Epithelial cell of esophagus (primary cell): ENCODE data around the gene MEGF8.

Source experiments
- DNase-seq: peaks from one replicate; pipeline ENCODE4 v3.0.0; 2010; ENCODE audit warnings: low read depth
- H3K4me3 ChIP-seq: 2 replicates; pipeline ENCODE4 v1.5.1; 2011; ENCODE audit warnings: mild to moderate bottlenecking, low read length, control low read depth
- TF ChIP-seq, protein P1 (sequence below): IDR thresholded peaks from 2 replicates; pipeline ENCODE4 v1.5.1; 2011; ENCODE audit warnings: low read depth, mild to moderate bottlenecking, low read length, control low read depth, inconsistent platforms; ENCODE audit not compliant: insufficient read depth; ENCODE audit errors: missing control alignments

MEGF8 gene

DNA sequence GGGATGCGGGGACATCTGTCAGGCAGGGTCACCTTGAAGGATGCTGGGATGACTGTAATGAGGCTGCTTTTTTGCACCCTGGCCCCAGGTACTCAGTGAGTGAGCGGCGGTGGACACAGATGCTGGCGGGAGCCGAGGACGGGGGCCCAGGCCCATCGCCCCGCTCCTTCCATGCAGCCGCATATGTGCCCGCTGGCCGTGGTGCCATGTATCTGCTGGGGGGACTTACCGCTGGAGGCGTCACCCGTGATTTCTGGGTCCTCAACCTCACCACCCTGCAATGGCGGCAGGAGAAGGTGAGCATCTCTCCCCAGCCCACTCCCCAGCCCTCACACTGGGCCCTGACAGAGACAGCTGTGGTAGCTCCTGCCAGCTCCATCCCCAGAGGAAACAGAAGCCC lies 31.3 kb downstream of the MEGF8 start:
- DNase-seq, result no peak
- no peak overlapping the region for H3K4me3 ChIP-seq

DNA sequence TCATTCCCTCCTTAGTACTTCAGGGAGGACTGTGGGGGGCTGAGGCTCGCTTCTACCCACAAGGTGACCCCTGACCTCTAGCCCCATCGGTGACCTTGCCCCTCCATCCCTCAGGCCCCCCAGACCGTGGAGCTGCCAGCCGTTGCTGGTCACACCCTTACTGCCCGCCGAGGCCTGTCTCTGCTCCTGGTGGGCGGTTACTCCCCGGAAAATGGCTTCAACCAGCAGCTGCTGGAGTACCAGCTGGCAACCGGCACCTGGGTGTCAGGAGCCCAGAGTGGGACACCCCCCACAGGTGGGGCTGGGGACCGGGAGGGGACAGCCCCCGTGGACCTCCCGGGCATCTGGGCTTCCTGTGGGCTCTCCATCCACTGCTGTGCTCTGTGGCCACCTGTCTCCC lies 31.9 kb downstream of the MEGF8 start:
- TF ChIP-seq, protein P1, sequence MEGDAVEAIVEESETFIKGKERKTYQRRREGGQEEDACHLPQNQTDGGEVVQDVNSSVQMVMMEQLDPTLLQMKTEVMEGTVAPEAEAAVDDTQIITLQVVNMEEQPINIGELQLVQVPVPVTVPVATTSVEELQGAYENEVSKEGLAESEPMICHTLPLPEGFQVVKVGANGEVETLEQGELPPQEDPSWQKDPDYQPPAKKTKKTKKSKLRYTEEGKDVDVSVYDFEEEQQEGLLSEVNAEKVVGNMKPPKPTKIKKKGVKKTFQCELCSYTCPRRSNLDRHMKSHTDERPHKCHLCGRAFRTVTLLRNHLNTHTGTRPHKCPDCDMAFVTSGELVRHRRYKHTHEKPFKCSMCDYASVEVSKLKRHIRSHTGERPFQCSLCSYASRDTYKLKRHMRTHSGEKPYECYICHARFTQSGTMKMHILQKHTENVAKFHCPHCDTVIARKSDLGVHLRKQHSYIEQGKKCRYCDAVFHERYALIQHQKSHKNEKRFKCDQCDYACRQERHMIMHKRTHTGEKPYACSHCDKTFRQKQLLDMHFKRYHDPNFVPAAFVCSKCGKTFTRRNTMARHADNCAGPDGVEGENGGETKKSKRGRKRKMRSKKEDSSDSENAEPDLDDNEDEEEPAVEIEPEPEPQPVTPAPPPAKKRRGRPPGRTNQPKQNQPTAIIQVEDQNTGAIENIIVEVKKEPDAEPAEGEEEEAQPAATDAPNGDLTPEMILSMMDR, result no peak
- no peak overlapping the region for H3K4me3 ChIP-seq
- DNase-seq, result no peak

More for the DNA sequence above, 31.3 kb downstream of the MEGF8 start:
- TF ChIP-seq, protein P1, result no peak

DNA sequence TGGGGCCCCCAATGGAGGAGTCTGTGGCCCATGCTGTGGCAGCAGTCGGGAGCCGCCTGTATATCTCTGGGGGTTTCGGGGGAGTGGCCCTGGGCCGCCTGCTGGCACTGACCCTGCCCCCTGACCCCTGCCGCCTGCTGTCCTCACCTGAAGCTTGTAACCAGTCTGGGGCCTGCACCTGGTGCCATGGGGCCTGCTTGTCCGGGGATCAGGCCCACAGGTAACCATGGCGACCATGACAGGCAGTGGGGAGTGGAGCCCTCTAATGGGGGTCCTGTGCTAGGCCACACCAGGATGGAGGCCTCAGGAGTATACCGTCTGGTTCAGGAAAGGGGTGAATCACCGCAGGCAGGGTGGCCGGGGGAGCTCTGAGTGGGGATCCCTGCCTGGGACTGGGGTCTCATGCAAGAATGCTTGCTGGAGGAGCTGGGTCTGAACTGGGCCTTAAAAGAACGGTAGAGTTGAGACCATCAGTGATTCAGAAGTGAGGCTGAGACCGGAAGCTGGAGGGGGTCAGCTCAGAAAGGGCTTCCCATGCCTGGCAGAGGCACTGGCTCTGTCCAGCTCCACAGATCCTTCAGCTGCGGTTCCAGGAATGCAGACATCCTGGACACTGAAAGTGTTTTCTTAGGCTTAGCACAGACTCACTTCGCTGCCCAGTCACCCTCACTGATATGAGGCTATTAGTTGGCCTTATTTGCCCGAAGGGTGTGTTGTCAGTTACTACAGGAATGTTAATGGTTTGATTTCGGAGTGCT lies 35.5 kb downstream of the MEGF8 start:
- no peak for DNase-seq
- H3K4me3 ChIP-seq, result no peak overlapping the region
- TF ChIP-seq, protein P1, result no peak

DNA sequence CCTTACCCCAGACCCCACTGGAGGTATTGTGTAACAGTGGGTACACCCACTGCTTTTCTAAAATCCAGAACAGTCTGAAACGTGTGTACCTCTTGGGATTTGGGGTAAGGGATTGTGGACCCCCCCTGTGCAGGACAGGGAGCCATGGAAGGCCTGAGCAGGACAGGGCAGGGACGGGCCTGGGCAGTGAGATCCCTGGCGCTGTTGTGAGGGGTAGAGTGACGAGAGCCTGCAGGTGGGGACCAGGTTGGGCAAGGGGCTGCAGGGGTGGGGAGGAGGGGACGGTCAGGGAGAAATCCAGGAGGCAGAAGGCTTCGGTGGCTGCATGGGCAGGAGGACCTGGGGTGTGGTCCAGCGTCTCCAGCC lies 36.1 kb downstream of the MEGF8 start:
- H3K4me3 ChIP-seq, result no peak overlapping the region
- DNase-seq, result no peak
- TF ChIP-seq, protein P1, result no peak

DNA sequence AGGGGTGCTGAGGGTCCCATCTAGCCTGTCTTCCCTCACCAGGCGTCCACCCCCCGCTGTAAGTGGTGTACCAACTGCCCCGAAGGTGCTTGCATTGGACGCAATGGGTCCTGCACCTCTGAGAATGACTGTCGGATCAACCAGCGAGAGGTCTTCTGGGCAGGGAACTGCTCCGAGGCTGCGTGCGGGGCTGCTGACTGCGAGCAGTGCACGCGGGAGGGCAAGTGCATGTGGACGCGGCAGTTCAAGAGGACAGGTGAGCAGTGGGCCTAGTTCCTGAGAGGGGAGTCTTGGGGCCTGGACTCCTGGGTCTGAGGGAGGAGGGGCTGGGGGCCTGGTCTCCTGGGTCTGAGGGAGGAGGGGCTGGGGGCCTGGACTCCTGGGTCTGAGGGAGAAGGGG lies 36.9 kb downstream of the MEGF8 start:
- DNase-seq, result no peak
- no peak overlapping the region for H3K4me3 ChIP-seq
- TF ChIP-seq, protein P1, result no peak

DNA sequence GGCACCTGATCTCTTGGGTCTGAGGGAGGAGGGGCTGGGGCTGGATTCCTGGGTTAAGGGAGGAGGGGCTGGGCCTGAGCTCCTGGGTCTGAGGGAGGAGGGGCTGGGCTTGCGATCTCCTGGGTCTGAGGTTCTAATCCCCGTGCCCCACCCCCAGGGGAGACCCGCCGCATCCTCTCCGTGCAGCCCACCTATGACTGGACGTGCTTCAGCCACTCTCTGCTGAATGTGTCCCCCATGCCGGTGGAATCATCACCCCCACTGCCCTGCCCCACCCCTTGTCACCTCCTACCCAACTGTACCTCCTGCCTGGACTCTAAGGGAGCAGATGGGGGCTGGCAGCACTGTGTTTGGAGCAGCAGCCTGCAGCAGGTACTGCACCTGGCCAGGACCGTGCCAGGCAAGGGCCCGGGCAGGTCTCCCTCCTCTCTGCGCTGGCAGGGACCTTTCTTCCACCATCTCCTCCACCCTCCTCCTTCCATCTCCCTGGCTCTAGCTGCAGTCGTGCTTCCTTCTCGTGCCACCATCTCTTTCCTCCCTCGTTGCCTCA lies 37.5 kb downstream of the MEGF8 start:
- H3K4me3 ChIP-seq, result no peak overlapping the region
- TF ChIP-seq, protein P1, result no peak
- DNase-seq, result no peak
